K562 (cell line): ENCODE results near the gene COL16A1.

Experiments used
- HDAC2 ChIP-seq: fragments of 450-650 bp; IDR thresholded peaks from 2 replicates; pipeline ENCODE4 v1.6.1; 2016; ENCODE audit warnings: mild to moderate bottlenecking
- JUND ChIP-seq, 2 experiments: IDR thresholded peaks; 2 replicates in 1 of 2; 3 replicates in 1 of 2; pipeline ENCODE4 v1.6.1; 2011; ENCODE audit warnings: borderline replicate concordance in 2 of 2, low read depth in 2 of 2, low read length in 2 of 2, improper control_type of control experiment in 1 of 2, missing biosample characterization in 1 of 2, missing genetic modification characterization in 1 of 2, missing genetic modification reagents in 1 of 2
- POLR2AphosphoS5 ChIP-seq: IDR thresholded peaks from 2 replicates; pipeline ENCODE4 v1.6.1; 2011; ENCODE audit warnings: mild to moderate bottlenecking, low read depth, low read length, moderate library complexity; ENCODE audit not compliant: control insufficient read depth, insufficient read depth

DNA sequence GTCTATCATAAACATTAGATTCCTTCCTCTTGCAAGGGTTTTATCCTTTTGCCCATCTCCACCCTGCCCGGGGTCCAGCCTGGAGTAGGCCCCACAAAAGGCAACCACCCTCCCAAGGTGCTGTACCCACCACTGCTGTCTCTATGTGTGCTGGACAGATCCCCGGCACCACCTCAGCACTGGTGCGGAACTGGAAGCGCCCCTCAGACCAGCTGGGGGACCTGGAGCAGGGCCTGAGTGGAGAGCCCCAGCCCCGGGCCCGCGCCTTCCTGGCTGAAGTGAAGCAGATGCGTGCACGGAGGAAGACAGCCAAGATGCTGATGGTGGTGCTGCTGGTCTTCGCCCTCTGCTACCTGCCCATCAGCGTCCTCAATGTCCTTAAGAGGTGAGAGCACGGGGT, 80.5 kb downstream of the COL16A1 start:
- TF ChIP-seq HDAC2: no peak
- TF ChIP-seq JUND (IDR thresholded peaks at IDR 0.05; ENCODE audit: borderline replicate concordance, low read depth, low read length): no peak
- TF ChIP-seq JUND (tag; IDR thresholded peaks at IDR 0.05; ENCODE audit: borderline replicate concordance, low read depth, low read length): no peak
- TF ChIP-seq POLR2AphosphoS5: no peak
